GM13977 (cell line): ENCODE results near the gene GNAI1.

Source experiments
- DNase-seq: peaks from one replicate; pipeline ENCODE4 v3.0.0; 2012; ENCODE audit warnings: low spot score
- in situ Hi-C: fragments of 300-500 bp; cut with MboI; formaldehyde crosslinking; loops from one replicate; pipeline ENCODE4 v1.12.0; 2022; ENCODE audit warnings: low sequenced_read_pairs, low pct_unique_long_range_greater_than_20kb, mixed read lengths, inconsistent platforms; ENCODE audit not compliant: unreplicated experiment
- TF ChIP-seq, protein P1 (sequence below): IDR thresholded peaks from 2 replicates; pipeline ENCODE4 v1.5.1; 2012; ENCODE audit warnings: mild to moderate bottlenecking, control low read depth; ENCODE audit not compliant: insufficient read depth; ENCODE audit errors: extremely low read depth, missing control alignments

GNAI1 gene

DNA sequence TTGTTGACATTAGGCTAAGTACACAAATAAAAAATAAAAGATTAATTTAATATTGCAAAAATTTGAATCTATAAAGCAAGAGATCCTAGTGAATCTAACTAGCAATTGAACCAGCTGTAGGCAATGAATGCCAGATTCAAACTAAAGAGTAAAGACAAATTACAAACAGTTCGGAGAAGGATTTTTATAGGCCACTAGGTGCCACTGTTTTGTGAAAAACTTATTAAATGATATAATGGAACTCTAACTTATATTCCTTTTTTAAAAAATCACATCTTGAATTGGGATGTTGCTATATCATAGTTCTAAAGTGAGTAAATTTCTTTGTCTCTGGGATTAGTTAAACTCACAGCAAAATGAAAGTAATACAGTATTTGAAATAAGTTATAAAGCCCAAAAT is 39.1 kb upstream of the GNAI1 start:
- TF ChIP-seq, protein P1, sequence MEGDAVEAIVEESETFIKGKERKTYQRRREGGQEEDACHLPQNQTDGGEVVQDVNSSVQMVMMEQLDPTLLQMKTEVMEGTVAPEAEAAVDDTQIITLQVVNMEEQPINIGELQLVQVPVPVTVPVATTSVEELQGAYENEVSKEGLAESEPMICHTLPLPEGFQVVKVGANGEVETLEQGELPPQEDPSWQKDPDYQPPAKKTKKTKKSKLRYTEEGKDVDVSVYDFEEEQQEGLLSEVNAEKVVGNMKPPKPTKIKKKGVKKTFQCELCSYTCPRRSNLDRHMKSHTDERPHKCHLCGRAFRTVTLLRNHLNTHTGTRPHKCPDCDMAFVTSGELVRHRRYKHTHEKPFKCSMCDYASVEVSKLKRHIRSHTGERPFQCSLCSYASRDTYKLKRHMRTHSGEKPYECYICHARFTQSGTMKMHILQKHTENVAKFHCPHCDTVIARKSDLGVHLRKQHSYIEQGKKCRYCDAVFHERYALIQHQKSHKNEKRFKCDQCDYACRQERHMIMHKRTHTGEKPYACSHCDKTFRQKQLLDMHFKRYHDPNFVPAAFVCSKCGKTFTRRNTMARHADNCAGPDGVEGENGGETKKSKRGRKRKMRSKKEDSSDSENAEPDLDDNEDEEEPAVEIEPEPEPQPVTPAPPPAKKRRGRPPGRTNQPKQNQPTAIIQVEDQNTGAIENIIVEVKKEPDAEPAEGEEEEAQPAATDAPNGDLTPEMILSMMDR, result peak; percentile 19
- in situ Hi-C loops, result no loop called here
- DNase-seq, result no peak

GRCh38 chr7:80097756-80098155 is 36.9 kb upstream of the GNAI1 start:
- in situ Hi-C loops, result no loop called here
- no peak for DNase-seq
- TF ChIP-seq, protein P1, result no peak

- in situ Hi-C loops, result no loop called here
- DNase-seq, result no peak
Measured at GRCh38 chr7:80098795-80099194, 35.8 kb upstream of the GNAI1 start.

DNA sequence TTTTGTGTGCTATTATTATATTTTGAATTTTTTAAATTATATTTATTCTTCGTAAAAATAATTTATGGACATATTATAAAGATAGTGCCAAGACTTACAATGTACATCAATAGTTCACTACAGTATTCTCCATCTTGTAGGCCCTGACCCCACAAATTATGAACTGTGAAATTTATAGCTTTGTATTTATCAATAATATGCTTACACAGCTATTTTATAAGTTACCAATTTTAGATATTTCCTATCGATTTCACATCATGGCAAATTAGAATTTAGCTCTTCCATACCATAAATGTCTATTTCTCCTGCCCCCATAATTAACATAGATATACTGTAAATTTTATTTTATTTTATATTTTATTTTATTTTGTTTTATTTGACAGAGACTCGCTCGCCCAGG is 34.4 kb upstream of the GNAI1 start:
- in situ Hi-C loops, result no loop called here
- DNase-seq, result no peak
- TF ChIP-seq, protein P1, result no peak

More at GRCh38 chr7:80098795-80099194, 35.8 kb upstream of the GNAI1 start:
- TF ChIP-seq, protein P1, result no peak

DNA sequence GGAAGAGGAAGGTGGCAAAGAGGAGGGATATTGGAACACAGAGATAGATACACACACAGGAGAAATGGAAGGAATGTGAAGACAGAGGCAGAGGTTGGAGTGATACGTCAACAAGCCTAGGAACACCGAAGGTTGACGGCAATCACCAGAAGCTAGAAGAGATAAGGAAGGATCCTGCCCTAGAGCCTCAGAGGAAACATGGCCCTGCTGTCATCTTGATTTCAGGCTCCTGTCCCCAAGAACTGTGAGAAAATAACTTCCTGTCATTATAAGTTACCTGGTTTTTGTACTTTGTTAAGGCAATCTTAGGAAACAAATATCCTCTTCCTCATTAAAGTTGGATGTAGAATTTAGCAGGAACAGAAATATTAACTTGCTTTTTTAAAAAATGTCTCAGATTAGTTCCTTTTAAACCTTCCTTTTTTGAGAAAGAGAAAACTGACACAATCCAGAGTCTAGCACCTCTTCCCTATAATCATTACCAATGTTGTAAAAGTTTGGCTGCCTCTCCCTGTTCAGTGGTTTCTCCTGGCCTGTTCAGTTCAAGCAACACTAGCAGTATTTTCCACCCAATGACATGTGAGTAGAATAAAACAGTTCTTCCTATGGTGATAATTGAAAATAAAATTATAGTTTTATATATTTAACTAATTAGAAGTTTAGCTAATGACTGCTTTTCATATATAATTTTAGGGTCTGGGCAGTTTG is 28.8 kb upstream of the GNAI1 start:
- in situ Hi-C loops, result no loop called here
- no peak for DNase-seq
- TF ChIP-seq, protein P1, result no peak

DNA sequence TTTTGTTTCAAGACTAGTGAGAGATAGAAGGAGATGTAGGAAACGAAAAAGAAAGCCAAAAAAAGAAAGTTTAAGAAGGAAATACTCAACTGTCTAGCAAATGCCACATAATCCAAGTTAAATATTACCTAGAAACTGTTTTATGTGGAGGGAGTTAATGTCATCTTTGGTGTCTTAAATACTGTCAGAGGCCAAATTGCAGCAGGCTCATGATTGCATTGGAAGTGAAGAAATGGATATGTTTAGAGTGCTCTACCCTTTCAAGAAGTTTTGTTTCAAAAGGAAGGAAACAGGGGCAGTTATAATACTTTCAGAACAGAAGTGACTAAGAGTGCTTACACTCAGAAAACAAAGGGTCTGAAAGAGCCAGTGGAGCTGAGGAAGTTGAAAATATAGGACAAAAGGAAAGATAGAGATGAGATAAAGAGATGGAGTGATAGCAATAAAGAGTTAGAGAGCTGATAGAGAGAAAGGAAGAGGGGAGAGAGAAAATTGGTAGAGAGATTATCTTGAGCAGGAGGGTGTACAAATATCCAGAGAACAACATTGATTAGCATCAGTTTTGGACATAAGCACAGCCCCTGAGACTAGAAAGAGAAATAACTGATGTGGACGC is 28.0 kb upstream of the GNAI1 start:
- in situ Hi-C loops, result no loop called here
- TF ChIP-seq, protein P1, result no peak
- DNase-seq, result no peak
